Fibroblast of the aortic adventitia (primary cell): ENCODE data around the gene GGTLC1. TPM values are rescaled to one million over a fixed set of nuclear protein-coding genes. Genes with fewer than 3 reads are reported as not detected.
"Not testable (repeated sequence)": the region's sequence is repeated elsewhere in the genome, so short reads cannot be mapped to it uniquely, and the experiment has no call there.

Experiments used
- DNase-seq: peaks from one replicate; pipeline ENCODE4 v3.0.0-alpha.2; 2010; ENCODE audit warnings: low read depth
- H3K4me3 ChIP-seq: 2 replicates; pipeline ENCODE4 v1.5.1; 2011; ENCODE audit warnings: low read depth, mild to moderate bottlenecking, control low read depth, low read length, moderate library complexity
- CTCF ChIP-seq: IDR thresholded peaks from 2 replicates; pipeline ENCODE4 v1.5.1; 2011; ENCODE audit warnings: mild to moderate bottlenecking, low read length, control low read depth, inconsistent platforms; ENCODE audit not compliant: insufficient read depth
- total RNA-seq: library from RNA; depleted of rRNA; stranded (reverse); fragments of >200 nt; gene quantifications from 2 replicates; pipeline ENCODE4 v1.2.3, GENCODE V29; 2012; ENCODE audit warnings: low replicate concordance

GGTLC1 gene
- total RNA-seq, 1 donor: not detected

GRCh38 chr20:23998392-23998791, 9.8 kb upstream of the GGTLC1 start:
- H3K4me3 ChIP-seq: no peak overlapping the region
- DNase-seq: no peak
- TF ChIP-seq CTCF: no peak

GRCh38 chr20:23995905-23996666, 7.5 kb upstream of the GGTLC1 start:
- peak; percentile 57 for DNase-seq
- TF ChIP-seq CTCF: peak; percentile 76
- H3K4me3 ChIP-seq: no peak overlapping the region

GRCh38 chr20:23995291-23995690, 6.7 kb upstream of the GGTLC1 start:
- H3K4me3 ChIP-seq: not testable (repeated sequence)

GRCh38 chr20:23994001-23994633, 5.5 kb upstream of the GGTLC1 start:
- not testable (repeated sequence) for H3K4me3 ChIP-seq, DNase-seq

More at GRCh38 chr20:23995291-23995690, 6.7 kb upstream of the GGTLC1 start:
- DNase-seq: not testable (repeated sequence)

GRCh38 chr20:23993440-23993839, 4.9 kb upstream of the GGTLC1 start:
- not testable (repeated sequence) for H3K4me3 ChIP-seq, DNase-seq

GRCh38 chr20:23990296-23990695, 1.7 kb upstream of the GGTLC1 start:
- DNase-seq, H3K4me3 ChIP-seq: not testable (repeated sequence)

- H3K4me3 ChIP-seq, DNase-seq: not testable (repeated sequence)
Measured at GRCh38 chr20:23988966-23989365, 387 bp upstream of the GGTLC1 start.

- not testable (repeated sequence) for DNase-seq, H3K4me3 ChIP-seq
Measured at GRCh38 chr20:23986716-23987115, 1.9 kb downstream of the GGTLC1 start.

- not testable (repeated sequence) for H3K4me3 ChIP-seq, DNase-seq
Measured at GRCh38 chr20:23986310-23986709, 2.3 kb downstream of the GGTLC1 start.

GRCh38 chr20:23985790-23986225, 2.8 kb downstream of the GGTLC1 start:
- not testable (repeated sequence) for H3K4me3 ChIP-seq, DNase-seq

GRCh38 chr20:23985066-23985789, 3.4 kb downstream of the GGTLC1 start:
- not testable (repeated sequence) for H3K4me3 ChIP-seq

GRCh38 chr20:23984476-23985023, 4.0 kb downstream of the GGTLC1 start:
- not testable (repeated sequence) for H3K4me3 ChIP-seq, DNase-seq

More at GRCh38 chr20:23985066-23985789, 3.4 kb downstream of the GGTLC1 start:
- DNase-seq: not testable (repeated sequence)

GRCh38 chr20:23982112-23983018, 6.2 kb downstream of the GGTLC1 start:
- DNase-seq: not testable (repeated sequence)

GRCh38 chr20:23981526-23981925, 7.1 kb downstream of the GGTLC1 start:
- not testable (repeated sequence) for H3K4me3 ChIP-seq, DNase-seq

More at GRCh38 chr20:23982112-23983018, 6.2 kb downstream of the GGTLC1 start:
- not testable (repeated sequence) for H3K4me3 ChIP-seq

- H3K4me3 ChIP-seq: not testable (repeated sequence)
- peak; percentile 1 for DNase-seq
Measured at GRCh38 chr20:23981014-23981413, 7.6 kb downstream of the GGTLC1 start.
